OCI-LY1 (cell line): ENCODE results near the gene STAU1.
A peak's percentile ranks its signal among the peaks of the same experiment; 100 is the strongest.

Source experiments
- H2AFZ ChIP-seq: fragments of 200-600 bp; sonication (generic), shearing (Covaris generic); 2 replicates; pipeline ENCODE4 v1.6.0; 2014; ENCODE audit warnings: antibody characterized with exemption, mild to moderate bottlenecking, low read length
- H3F3A ChIP-seq: fragments of 200-600 bp; sonication (generic), shearing (Covaris generic); 2 replicates; pipeline ENCODE4 v1.6.0; 2014; ENCODE audit warnings: mild to moderate bottlenecking, antibody characterized with exemption, low read length, moderate library complexity; ENCODE audit not compliant: insufficient read depth
- H3K27ac ChIP-seq: fragments of 200-600 bp; sonication (generic); 2 replicates; pipeline ENCODE4 v1.5.1; 2014; ENCODE audit warnings: low read length, mixed run types, mild to moderate bottlenecking, low read depth; ENCODE audit not compliant: poor library complexity, severe bottlenecking
- H3K27me3 ChIP-seq: fragments of 200-600 bp; sonication (generic); 2 replicates; pipeline ENCODE4 v1.6.0; 2014; ENCODE audit warnings: antibody characterized with exemption, mild to moderate bottlenecking, low read length, moderate library complexity; ENCODE audit not compliant: insufficient read depth
- H3K36me3 ChIP-seq: fragments of 200-600 bp; sonication (generic); 2 replicates; pipeline ENCODE4 v1.6.1; 2014; ENCODE audit warnings: mild to moderate bottlenecking, antibody characterized with exemption, low read length, moderate library complexity, mixed read lengths; ENCODE audit not compliant: insufficient read depth
- H3K4me1 ChIP-seq: fragments of 200-600 bp; sonication (generic); 2 replicates; pipeline ENCODE4 v1.5.1; 2014; ENCODE audit warnings: mild to moderate bottlenecking, low read length, moderate library complexity; ENCODE audit not compliant: insufficient read depth, severe bottlenecking
- H3K4me2 ChIP-seq: fragments of 200-600 bp; sonication (generic), shearing (Covaris generic); 2 replicates; pipeline ENCODE4 v1.6.1; 2014; ENCODE audit warnings: low read length
- H3K4me3 ChIP-seq: fragments of 200-600 bp; sonication (generic); 2 replicates; pipeline ENCODE4 v1.5.1; 2014; ENCODE audit warnings: low read length, low read depth, mild to moderate bottlenecking, mixed read lengths; ENCODE audit not compliant: poor library complexity, severe bottlenecking
- H3K79me2 ChIP-seq: fragments of 200-600 bp; shearing (Covaris generic); 2 replicates; pipeline ENCODE4 v1.6.1; 2016; ENCODE audit warnings: mixed run types, low read length, mixed read lengths; ENCODE audit not compliant: insufficient read depth
- H3K9ac ChIP-seq: fragments of 200-600 bp; sonication (generic), shearing (Covaris generic); 2 replicates; pipeline ENCODE4 v1.6.1; 2014; ENCODE audit warnings: mild to moderate bottlenecking, low read length, mixed read lengths
- H3K9me2 ChIP-seq: fragments of 200-600 bp; sonication (generic), shearing (Covaris generic); 2 replicates; pipeline ENCODE4 v1.6.1; 2014; ENCODE audit warnings: low read depth, mild to moderate bottlenecking, low read length, mixed read lengths
- H3K9me3 ChIP-seq: fragments of 200-600 bp; shearing (Covaris generic); 2 replicates; pipeline ENCODE4 v1.6.1; 2014; ENCODE audit warnings: low read length, mixed read lengths
- H4K20me1 ChIP-seq: fragments of 200-600 bp; sonication (generic), shearing (Covaris generic); 2 replicates; pipeline ENCODE4 v1.6.0; 2016; ENCODE audit warnings: mild to moderate bottlenecking, low read length; ENCODE audit not compliant: insufficient read depth
- EZH2 ChIP-seq: fragments of 200-600 bp; sonication (generic), shearing (Covaris generic); IDR thresholded peaks from 2 replicates; pipeline ENCODE4 v1.8.0; 2017; ENCODE audit warnings: borderline replicate concordance, mixed run types, mild to moderate bottlenecking, antibody characterized with exemption, low read length, moderate library complexity, mixed read lengths
- TF ChIP-seq, protein P1 (sequence below): fragments of 200-600 bp; sonication (generic), shearing (Covaris generic); IDR thresholded peaks from 2 replicates; pipeline ENCODE4 v1.5.1; 2017; ENCODE audit warnings: mild to moderate bottlenecking, antibody characterized with exemption, low read length, moderate library complexity, mixed read lengths

STAU1 gene

GRCh38 chr20:49179368-49180277, 8.5 kb downstream of the STAU1 start:
- no peak overlapping the region for H3K9ac ChIP-seq
- no peaks in the 10 kb centered on the region for H4K20me1 ChIP-seq
- H2AFZ ChIP-seq: no peak overlapping the region
- no peaks in the 10 kb centered on the region for H3F3A ChIP-seq
- H3K4me1 ChIP-seq: peaks cover 52% of the 10 kb centered on the region
- H3K9me3 ChIP-seq: no peaks in the 10 kb centered on the region
- TF ChIP-seq, protein P1, sequence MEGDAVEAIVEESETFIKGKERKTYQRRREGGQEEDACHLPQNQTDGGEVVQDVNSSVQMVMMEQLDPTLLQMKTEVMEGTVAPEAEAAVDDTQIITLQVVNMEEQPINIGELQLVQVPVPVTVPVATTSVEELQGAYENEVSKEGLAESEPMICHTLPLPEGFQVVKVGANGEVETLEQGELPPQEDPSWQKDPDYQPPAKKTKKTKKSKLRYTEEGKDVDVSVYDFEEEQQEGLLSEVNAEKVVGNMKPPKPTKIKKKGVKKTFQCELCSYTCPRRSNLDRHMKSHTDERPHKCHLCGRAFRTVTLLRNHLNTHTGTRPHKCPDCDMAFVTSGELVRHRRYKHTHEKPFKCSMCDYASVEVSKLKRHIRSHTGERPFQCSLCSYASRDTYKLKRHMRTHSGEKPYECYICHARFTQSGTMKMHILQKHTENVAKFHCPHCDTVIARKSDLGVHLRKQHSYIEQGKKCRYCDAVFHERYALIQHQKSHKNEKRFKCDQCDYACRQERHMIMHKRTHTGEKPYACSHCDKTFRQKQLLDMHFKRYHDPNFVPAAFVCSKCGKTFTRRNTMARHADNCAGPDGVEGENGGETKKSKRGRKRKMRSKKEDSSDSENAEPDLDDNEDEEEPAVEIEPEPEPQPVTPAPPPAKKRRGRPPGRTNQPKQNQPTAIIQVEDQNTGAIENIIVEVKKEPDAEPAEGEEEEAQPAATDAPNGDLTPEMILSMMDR: no peak
- no peak for TF ChIP-seq EZH2
- peaks cover 85% of the 10 kb centered on the region for H3K79me2 ChIP-seq
- peaks cover 16% of the 10 kb centered on the region for H3K36me3 ChIP-seq
- H3K4me3 ChIP-seq: no peak overlapping the region
- H3K4me2 ChIP-seq: peak overlapping the region; percentile 11; the same call in 1 of the 2 replicates
- peak overlapping the region; percentile 9 for H3K27ac ChIP-seq
- H3K27me3 ChIP-seq: no peaks in the 10 kb centered on the region
- H3K9me2 ChIP-seq: no peaks in the 10 kb centered on the region

- peaks cover 5% of the 10 kb centered on the region for H3K4me1 ChIP-seq
- no peak overlapping the region for H3K27ac ChIP-seq
- no peak overlapping the region for H3K4me3 ChIP-seq
- no peak overlapping the region for H2AFZ ChIP-seq
- H3K9ac ChIP-seq: no peak overlapping the region
- TF ChIP-seq EZH2: no peak
- TF ChIP-seq, protein P1: no peak
- no peaks in the 10 kb centered on the region for H3K9me2 ChIP-seq
- peaks cover 58% of the 10 kb centered on the region for H3K79me2 ChIP-seq
- H4K20me1 ChIP-seq: no peaks in the 10 kb centered on the region
- no peak overlapping the region for H3K4me2 ChIP-seq
- H3K27me3 ChIP-seq: no peaks in the 10 kb centered on the region
- H3F3A ChIP-seq: no peaks in the 10 kb centered on the region
- no peaks in the 10 kb centered on the region for H3K9me3 ChIP-seq
- peaks cover 46% of the 10 kb centered on the region for H3K36me3 ChIP-seq
These were observed 14.0 kb downstream of the STAU1 start for GRCh38 chr20:49174183-49174582.

- H3K4me1 ChIP-seq: peaks cover 15% of the 10 kb centered on the region
- H3K9me2 ChIP-seq: no peaks in the 10 kb centered on the region
- TF ChIP-seq, protein P1: no peak
- no peak for TF ChIP-seq EZH2
- no peaks in the 10 kb centered on the region for H3K9me3 ChIP-seq
- H3K79me2 ChIP-seq: peaks cover 54% of the 10 kb centered on the region
- no peak overlapping the region for H3K4me3 ChIP-seq
- peaks cover 42% of the 10 kb centered on the region for H3K36me3 ChIP-seq
- H3F3A ChIP-seq: no peaks in the 10 kb centered on the region
- no peak overlapping the region for H2AFZ ChIP-seq
- no peaks in the 10 kb centered on the region for H4K20me1 ChIP-seq
- H3K9ac ChIP-seq: no peak overlapping the region
- H3K27ac ChIP-seq: no peak overlapping the region
- no peaks in the 10 kb centered on the region for H3K27me3 ChIP-seq
- no peak overlapping the region for H3K4me2 ChIP-seq
These were observed 15.7 kb downstream of the STAU1 start for GRCh38 chr20:49172413-49172812.
